ENCODE results near the gene CASKIN2. TPM values are rescaled to one million over a fixed set of nuclear protein-coding genes. Genes with fewer than 3 reads are reported as not detected.

The CASKIN2 gene
- total RNA-seq, 6 donors from 2014 or later: 24.1 to 113 (median 48.5) TPM

GRCh38 chr17:75498726-75499213 is 16.6 kb downstream of the CASKIN2 start:
- Histone ChIP-seq H3K27ac (peak overlapping the region; percentile 45 to 62 (median 54)), H3K36me3 (peaks cover 4 to 97% (median 81%) of the 10 kb centered on the region in 4 donors), H3K4me3 (peak overlapping the region in 2 of 4 donors; percentile 6 to 21), H3K9me3 (no peaks in the 10 kb centered on the region), H3K27me3 (no peaks in the 10 kb centered on the region), H3K4me1 (peaks cover 16 to 36% (median 25%) of the 10 kb centered on the region in 4 donors)
- TF ChIP-seq POLR2A (IDR thresholded peaks at IDR 0.05) (no peak), POLR2AphosphoS5 (IDR thresholded peaks at IDR 0.05) (peak in 1 of 2 donors; percentile 21)
- TF ChIP-seq, protein P1, sequence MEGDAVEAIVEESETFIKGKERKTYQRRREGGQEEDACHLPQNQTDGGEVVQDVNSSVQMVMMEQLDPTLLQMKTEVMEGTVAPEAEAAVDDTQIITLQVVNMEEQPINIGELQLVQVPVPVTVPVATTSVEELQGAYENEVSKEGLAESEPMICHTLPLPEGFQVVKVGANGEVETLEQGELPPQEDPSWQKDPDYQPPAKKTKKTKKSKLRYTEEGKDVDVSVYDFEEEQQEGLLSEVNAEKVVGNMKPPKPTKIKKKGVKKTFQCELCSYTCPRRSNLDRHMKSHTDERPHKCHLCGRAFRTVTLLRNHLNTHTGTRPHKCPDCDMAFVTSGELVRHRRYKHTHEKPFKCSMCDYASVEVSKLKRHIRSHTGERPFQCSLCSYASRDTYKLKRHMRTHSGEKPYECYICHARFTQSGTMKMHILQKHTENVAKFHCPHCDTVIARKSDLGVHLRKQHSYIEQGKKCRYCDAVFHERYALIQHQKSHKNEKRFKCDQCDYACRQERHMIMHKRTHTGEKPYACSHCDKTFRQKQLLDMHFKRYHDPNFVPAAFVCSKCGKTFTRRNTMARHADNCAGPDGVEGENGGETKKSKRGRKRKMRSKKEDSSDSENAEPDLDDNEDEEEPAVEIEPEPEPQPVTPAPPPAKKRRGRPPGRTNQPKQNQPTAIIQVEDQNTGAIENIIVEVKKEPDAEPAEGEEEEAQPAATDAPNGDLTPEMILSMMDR (IDR thresholded peaks at IDR 0.05): peak in 1 of 6 experiments; percentile 21
- 56 to 67% methylated on average over 9 to 16 of the region's 16 CpGs for WGBS, 2 donors
- ATAC-seq (ENCODE audit: low FRiP score in 2 of 2) (no peak), DNase-seq (peak in 1 of 2 donors; percentile 67)

- DNase-seq: no peak
- WGBS, 2 donors: 54 to 63% methylated on average over 15 to 21 of the region's 21 CpGs
- Histone ChIP-seq H3K9me3 (no peaks in the 10 kb centered on the region), H3K27me3 (no peaks in the 10 kb centered on the region), H3K36me3 (peaks cover 8 to 97% (median 81%) of the 10 kb centered on the region in 4 donors), H3K27ac (peak overlapping the region; percentile 44 to 78 (median 57)), H3K4me1 (peaks cover 16 to 30% (median 24%) of the 10 kb centered on the region in 4 donors), H3K4me3 (peak overlapping the region in 2 of 4 donors; percentile 6 to 21)
- no peak for TF ChIP-seq EP300 (IDR thresholded peaks at IDR 0.05)
- no peak for TF ChIP-seq POLR2A (IDR thresholded peaks at IDR 0.05)
- no peak for TF ChIP-seq POLR2AphosphoS5 (IDR thresholded peaks at IDR 0.05)
- TF ChIP-seq, protein P1 (IDR thresholded peaks at IDR 0.05): no peak
- ATAC-seq (ENCODE audit: low FRiP score in 2 of 2): no peak
Observed at GRCh38 chr17:75498039-75498725, 17.2 kb downstream of the CASKIN2 start.

DNA sequence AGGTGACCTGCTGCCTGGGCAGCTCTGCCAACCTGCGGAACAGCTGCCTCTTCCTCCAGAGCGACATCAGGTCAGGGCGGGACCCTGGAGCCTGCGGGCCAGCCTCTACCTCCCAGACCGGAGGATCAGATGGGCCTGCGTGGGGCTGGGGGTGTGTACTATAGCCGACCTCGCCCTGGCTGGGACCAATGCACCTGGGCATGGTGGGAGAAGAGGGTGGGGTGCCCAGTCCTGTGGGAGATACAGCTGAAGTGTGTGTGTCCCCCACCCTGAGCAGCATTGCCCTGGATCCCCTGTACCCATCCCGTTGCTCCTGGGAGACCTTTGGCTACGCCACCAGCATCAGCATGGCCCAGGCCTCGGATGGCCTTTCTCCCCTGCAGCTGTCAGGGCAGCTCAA is 19.3 kb downstream of the CASKIN2 start:
- TF ChIP-seq POLR2A (IDR thresholded peaks at IDR 0.05) (no peak), POLR2AphosphoS5 (IDR thresholded peaks at IDR 0.05) (no peak), EP300 (IDR thresholded peaks at IDR 0.05) (no peak)
- TF ChIP-seq, protein P1 (IDR thresholded peaks at IDR 0.05): no peak
- Histone ChIP-seq H3K27ac (no peak overlapping the region), H3K27me3 (no peaks in the 10 kb centered on the region), H3K4me1 (peaks cover 22 to 28% (median 23%) of the 10 kb centered on the region in 4 donors), H3K9me3 (no peaks in the 10 kb centered on the region), H3K4me3 (no peak overlapping the region), H3K36me3 (peaks cover 17 to 97% (median 86%) of the 10 kb centered on the region in 4 donors)
- no peak for ATAC-seq (ENCODE audit: low FRiP score in 2 of 2)
- DNase-seq: peak in 1 of 2 donors; percentile 62
- WGBS, 2 donors: 97% methylated on average over 11 of the region's 11 CpGs; no CpG with 5 or more reads in 1 of the 2 donors

- Histone ChIP-seq H3K36me3 (peaks cover 17 to 85% (median 75%) of the 10 kb centered on the region in 4 donors), H3K4me1 (peaks cover 27 to 33% (median 33%) of the 10 kb centered on the region in 4 donors), H3K4me3 (no peak overlapping the region), H3K27ac (no peak overlapping the region), H3K27me3 (no peaks in the 10 kb centered on the region), H3K9me3 (no peaks in the 10 kb centered on the region)
- WGBS, 2 donors: 93 to 94% methylated on average over 13 to 14 of the region's 14 CpGs
- ATAC-seq (ENCODE audit: low FRiP score in 2 of 2) (no peak), DNase-seq (no peak)
- TF ChIP-seq EP300 (IDR thresholded peaks at IDR 0.05) (no peak), POLR2AphosphoS5 (IDR thresholded peaks at IDR 0.05) (no peak), POLR2A (IDR thresholded peaks at IDR 0.05) (no peak)
- TF ChIP-seq, protein P1 (IDR thresholded peaks at IDR 0.05): no peak
Observed at GRCh38 chr17:75494326-75494877, 20.9 kb downstream of the CASKIN2 start.

Measured in upper lobe of left lung (tissue), 6 donors.